ENCODE data around the gene THSD7B.
"Not testable (repeated sequence)": the region's sequence is repeated elsewhere in the genome, so short reads cannot be mapped to it uniquely, and the experiment has no call there.

Gene THSD7B

GRCh38 chr2:137525132-137525531 lies 759.8 kb downstream of the THSD7B start:
- Histone ChIP-seq H3K9me3 (ENCODE audit: insufficient read depth, low read depth, low read length) (no peaks in the 10 kb centered on the region), H3K36me3 (ENCODE audit: insufficient read depth, low read depth, low read length) (no peaks in the 10 kb centered on the region), H3K4me3 (ENCODE audit: low read length) (no peak overlapping the region), H3K27ac (ENCODE audit: low read length) (no peak overlapping the region), H3K27me3 (ENCODE audit: insufficient read depth, low read length) (no peaks in the 10 kb centered on the region), H3K4me1 (ENCODE audit: insufficient read depth, low read length) (peaks cover 11% of the 10 kb centered on the region), H3K9ac (ENCODE audit: low read depth, low read length) (no peak overlapping the region)

DNA sequence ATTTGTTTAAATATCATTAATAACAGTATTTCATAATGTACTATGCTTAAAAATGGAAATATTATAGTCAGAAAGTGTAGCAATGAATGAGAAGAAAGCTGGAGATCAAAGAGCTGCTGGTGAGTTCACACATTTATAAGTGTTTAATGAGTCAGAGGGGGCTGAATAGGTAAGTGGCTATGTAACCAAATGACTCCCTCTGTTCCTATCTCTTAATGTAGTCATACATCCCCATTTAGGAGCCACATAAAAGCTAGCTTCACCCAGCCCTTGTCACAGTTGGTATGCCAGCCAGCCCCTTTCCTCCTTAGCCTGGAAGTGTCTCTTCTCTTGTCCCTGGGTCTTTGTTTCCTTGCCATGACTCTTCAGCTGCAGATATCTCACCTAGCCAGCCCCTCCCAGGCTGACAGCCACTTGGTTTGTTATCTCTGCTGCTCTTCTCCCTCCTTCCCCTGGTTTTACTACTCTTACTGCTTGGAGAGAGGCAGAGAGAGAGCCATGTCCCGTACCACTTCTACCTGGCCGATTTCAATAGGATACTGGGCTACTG lies 760.4 kb downstream of the THSD7B start:
- H3K27me3 ChIP-seq (ENCODE audit: insufficient read depth, low read length), result no peaks in the 10 kb centered on the region
- no peak overlapping the region for H3K27ac ChIP-seq (ENCODE audit: low read length)
- H3K9me3 ChIP-seq (ENCODE audit: insufficient read depth, low read depth, low read length), result no peaks in the 10 kb centered on the region
- no peaks in the 10 kb centered on the region for H3K36me3 ChIP-seq (ENCODE audit: insufficient read depth, low read depth, low read length)
- peaks cover 11% of the 10 kb centered on the region for H3K4me1 ChIP-seq (ENCODE audit: insufficient read depth, low read length)
- H3K9ac ChIP-seq (ENCODE audit: low read depth, low read length), result no peak overlapping the region
- no peak overlapping the region for H3K4me3 ChIP-seq (ENCODE audit: low read length)

DNA sequence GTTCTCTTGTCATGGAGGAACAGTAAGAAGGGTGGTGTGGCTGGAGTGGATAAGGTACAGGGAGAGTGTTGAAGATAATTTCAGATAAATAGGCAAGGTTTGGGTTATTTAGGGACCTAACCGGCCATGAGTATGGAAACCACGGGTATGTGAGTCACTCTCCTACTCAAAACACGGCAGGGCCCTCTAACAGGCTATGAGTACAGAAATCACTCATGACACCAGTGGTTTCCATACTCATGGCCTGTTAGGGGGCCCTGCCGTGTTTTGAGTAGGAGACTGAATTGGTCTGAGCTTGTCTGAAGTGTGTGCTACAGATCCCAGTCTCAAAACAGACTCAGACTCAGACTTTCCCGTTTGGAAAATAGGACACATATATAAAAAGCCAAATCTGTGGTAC lies 770.6 kb downstream of the THSD7B start:
- Histone ChIP-seq H3K4me1 (ENCODE audit: insufficient read depth, low read length) (no peaks in the 10 kb centered on the region), H3K27ac (ENCODE audit: low read length) (no peak overlapping the region), H3K4me3 (ENCODE audit: low read length) (no peak overlapping the region), H3K9ac (ENCODE audit: low read depth, low read length) (no peak overlapping the region), H3K9me3 (ENCODE audit: insufficient read depth, low read depth, low read length) (no peaks in the 10 kb centered on the region), H3K27me3 (ENCODE audit: insufficient read depth, low read length) (no peaks in the 10 kb centered on the region), H3K36me3 (ENCODE audit: insufficient read depth, low read depth, low read length) (no peaks in the 10 kb centered on the region)

DNA sequence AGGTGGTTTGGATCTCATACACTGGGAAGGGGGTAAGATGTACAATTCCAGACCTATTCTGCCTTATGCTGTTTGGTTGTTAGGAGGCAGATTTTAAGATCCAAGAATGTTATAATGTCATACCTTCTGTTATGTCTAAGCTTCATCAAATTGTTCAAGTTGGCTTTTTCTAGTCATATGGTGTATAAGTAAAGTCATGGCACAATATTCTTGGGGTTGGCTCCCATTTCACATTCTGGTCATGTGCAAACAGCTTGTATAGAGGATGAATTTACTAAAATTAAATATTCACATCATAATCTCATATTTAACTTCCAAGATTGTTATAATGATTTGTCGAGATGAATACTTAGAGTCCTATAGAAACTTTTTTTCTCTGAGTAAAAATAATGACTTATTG lies 774.0 kb downstream of the THSD7B start:
- no peaks in the 10 kb centered on the region for H3K36me3 ChIP-seq (ENCODE audit: insufficient read depth, low read depth, low read length)
- H3K9me3 ChIP-seq (ENCODE audit: insufficient read depth, low read depth, low read length), result no peaks in the 10 kb centered on the region
- H3K27ac ChIP-seq (ENCODE audit: low read length), result no peak overlapping the region
- no peak overlapping the region for H3K9ac ChIP-seq (ENCODE audit: low read depth, low read length)
- no peaks in the 10 kb centered on the region for H3K4me1 ChIP-seq (ENCODE audit: insufficient read depth, low read length)
- H3K4me3 ChIP-seq (ENCODE audit: low read length), result no peak overlapping the region
- no peaks in the 10 kb centered on the region for H3K27me3 ChIP-seq (ENCODE audit: insufficient read depth, low read length)

DNA sequence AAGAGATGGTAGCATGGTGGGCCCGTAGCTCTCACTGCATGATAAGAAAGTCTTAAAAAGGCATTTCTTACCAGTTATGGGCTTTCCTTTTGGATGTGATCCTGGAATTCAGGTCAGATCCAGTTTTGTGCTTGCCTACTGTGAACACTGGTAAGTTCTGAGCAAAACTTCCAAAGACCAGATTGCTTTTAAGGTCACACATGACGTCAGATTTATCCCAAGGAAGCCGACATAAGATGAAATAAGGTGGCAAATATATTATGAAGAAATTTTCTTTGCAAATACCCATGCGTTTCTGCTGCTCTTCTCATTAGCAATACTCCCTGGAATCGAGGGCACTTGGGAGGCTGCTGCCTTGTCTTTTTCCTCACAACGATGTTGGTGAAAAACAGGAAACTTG lies 782.5 kb downstream of the THSD7B start:
- Histone ChIP-seq H3K27me3 (ENCODE audit: insufficient read depth, low read length) (no peaks in the 10 kb centered on the region), H3K4me3 (ENCODE audit: low read length) (no peak overlapping the region), H3K9ac (ENCODE audit: low read depth, low read length) (no peak overlapping the region), H3K4me1 (ENCODE audit: insufficient read depth, low read length) (no peaks in the 10 kb centered on the region), H3K27ac (ENCODE audit: low read length) (no peak overlapping the region), H3K9me3 (ENCODE audit: insufficient read depth, low read depth, low read length) (no peaks in the 10 kb centered on the region), H3K36me3 (ENCODE audit: insufficient read depth, low read depth, low read length) (no peaks in the 10 kb centered on the region)

DNA sequence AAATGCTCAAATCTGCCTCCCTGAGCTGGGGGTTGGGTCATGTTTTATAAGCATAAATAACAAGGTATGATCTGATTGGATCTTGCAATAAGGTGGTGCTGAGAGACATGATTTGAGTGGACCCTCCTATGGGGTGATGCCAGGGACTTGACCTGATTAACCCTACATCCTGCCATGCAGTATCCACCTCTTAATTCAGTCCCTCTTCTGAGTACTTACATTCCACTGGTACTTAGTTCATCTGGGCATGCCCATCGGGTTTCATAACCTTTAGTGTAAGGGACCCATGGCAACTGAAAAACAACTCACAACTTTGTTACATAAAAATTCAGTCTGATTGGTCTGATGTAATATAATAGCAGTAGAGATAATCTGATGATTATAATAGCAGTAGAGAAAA lies 801.0 kb downstream of the THSD7B start:
- Histone ChIP-seq H3K9ac (ENCODE audit: low read depth, low read length) (no peak overlapping the region), H3K36me3 (ENCODE audit: insufficient read depth, low read depth, low read length) (no peaks in the 10 kb centered on the region), H3K4me3 (ENCODE audit: low read length) (no peak overlapping the region), H3K27me3 (ENCODE audit: insufficient read depth, low read length) (no peaks in the 10 kb centered on the region), H3K4me1 (ENCODE audit: insufficient read depth, low read length) (no peaks in the 10 kb centered on the region), H3K27ac (ENCODE audit: low read length) (no peak overlapping the region), H3K9me3 (ENCODE audit: insufficient read depth, low read depth, low read length) (no peaks in the 10 kb centered on the region)

GRCh38 chr2:137570484-137570883 lies 805.1 kb downstream of the THSD7B start:
- Histone ChIP-seq H3K27me3 (ENCODE audit: insufficient read depth, low read length) (no peaks in the 10 kb centered on the region), H3K4me1 (ENCODE audit: insufficient read depth, low read length) (no peaks in the 10 kb centered on the region), H3K4me3 (ENCODE audit: low read length) (no peak overlapping the region), H3K9ac (ENCODE audit: low read depth, low read length) (no peak overlapping the region), H3K9me3 (ENCODE audit: insufficient read depth, low read depth, low read length) (no peaks in the 10 kb centered on the region), H3K27ac (ENCODE audit: low read length) (no peak overlapping the region), H3K36me3 (ENCODE audit: insufficient read depth, low read depth, low read length) (no peaks in the 10 kb centered on the region)

DNA sequence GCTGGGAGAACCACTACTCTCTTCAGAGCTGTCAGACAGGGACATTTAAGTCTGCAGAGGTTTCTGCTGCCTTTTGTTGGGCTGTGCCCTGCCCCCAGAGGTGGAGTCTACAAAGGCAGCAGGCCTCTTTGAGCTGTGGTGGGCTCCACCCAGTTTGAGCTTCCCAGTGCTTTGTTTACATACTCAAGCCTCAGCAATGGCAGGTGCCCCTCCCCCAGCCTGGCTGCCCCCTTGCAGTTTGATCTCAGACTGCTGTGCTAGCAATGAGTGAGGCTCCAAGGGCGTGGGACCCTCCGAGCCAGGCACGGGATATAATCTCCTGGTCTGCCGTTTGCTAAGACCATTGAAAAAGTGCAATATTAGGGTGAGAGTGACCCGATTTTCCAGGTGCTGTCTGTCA lies 822.5 kb downstream of the THSD7B start:
- not testable (repeated sequence) for H3K4me1 ChIP-seq (ENCODE audit: insufficient read depth, low read length); H3K9ac ChIP-seq (ENCODE audit: low read depth, low read length); H3K9me3 ChIP-seq (ENCODE audit: insufficient read depth, low read depth, low read length); H3K27me3 ChIP-seq (ENCODE audit: insufficient read depth, low read length); H3K27ac ChIP-seq (ENCODE audit: low read length); H3K4me3 ChIP-seq (ENCODE audit: low read length); H3K36me3 ChIP-seq (ENCODE audit: insufficient read depth, low read depth, low read length)

- H3K36me3 ChIP-seq (ENCODE audit: insufficient read depth, low read depth, low read length); H3K9ac ChIP-seq (ENCODE audit: low read depth, low read length); H3K9me3 ChIP-seq (ENCODE audit: insufficient read depth, low read depth, low read length); H3K27me3 ChIP-seq (ENCODE audit: insufficient read depth, low read length); H3K4me1 ChIP-seq (ENCODE audit: insufficient read depth, low read length); H3K27ac ChIP-seq (ENCODE audit: low read length); H3K4me3 ChIP-seq (ENCODE audit: low read length): not testable (repeated sequence)
Observed at GRCh38 chr2:137588578-137588977, 823.2 kb downstream of the THSD7B start.

DNA sequence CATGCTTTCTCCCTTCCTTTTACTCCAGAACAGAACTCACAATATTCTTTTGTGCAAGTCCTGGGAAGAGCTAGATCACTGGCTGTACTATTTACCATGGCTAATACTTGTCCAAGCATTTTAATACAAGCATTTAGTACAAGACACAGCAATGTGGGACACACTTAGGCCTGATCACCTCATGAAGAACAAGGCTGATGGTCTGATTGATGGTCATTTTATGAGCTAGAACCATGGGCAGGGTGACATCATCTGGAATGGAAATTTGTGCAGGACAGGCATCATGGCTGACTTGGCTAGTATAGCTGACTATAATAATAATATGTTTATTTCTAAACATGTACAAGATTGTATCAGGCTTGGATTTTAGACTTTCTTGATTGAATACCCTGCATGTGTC lies 824.8 kb downstream of the THSD7B start:
- no peak overlapping the region for H3K27ac ChIP-seq (ENCODE audit: low read length)
- no peak overlapping the region for H3K9ac ChIP-seq (ENCODE audit: low read depth, low read length)
- H3K36me3 ChIP-seq (ENCODE audit: insufficient read depth, low read depth, low read length), result no peaks in the 10 kb centered on the region
- no peaks in the 10 kb centered on the region; the same call in 1 of the 2 replicates for H3K9me3 ChIP-seq (ENCODE audit: insufficient read depth, low read depth, low read length)
- no peak overlapping the region for H3K4me3 ChIP-seq (ENCODE audit: low read length)
- no peaks in the 10 kb centered on the region for H3K4me1 ChIP-seq (ENCODE audit: insufficient read depth, low read length)
- no peaks in the 10 kb centered on the region for H3K27me3 ChIP-seq (ENCODE audit: insufficient read depth, low read length)

DNA sequence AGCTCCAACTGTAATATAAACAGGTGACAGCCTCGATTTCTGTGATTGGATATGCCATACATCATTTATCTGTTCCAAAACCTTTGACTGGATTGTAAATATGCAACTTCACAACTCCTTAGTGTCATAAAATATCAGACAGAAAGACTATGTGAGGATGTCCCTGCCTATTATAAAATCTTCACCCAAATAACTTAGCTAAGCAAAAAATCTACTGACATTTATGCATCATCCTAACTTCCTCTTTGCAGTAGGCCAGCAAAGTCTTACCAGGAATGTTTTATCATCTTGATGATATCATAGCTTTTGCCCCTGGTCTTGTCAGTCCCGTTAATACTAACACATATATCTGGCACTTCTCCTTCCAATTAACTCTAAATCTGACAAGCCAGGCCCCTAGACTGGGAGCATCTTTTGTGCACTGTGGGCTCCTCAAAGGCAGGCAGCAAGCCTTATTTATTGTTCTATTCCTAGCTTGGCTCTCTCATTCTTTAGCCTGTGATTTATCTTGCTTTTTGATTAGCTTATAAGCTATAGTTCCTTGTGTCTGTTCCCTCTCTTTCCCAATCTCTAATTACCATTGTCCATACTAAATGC lies 842.5 kb downstream of the THSD7B start:
- no peak overlapping the region for H3K9ac ChIP-seq (ENCODE audit: low read depth, low read length)
- no peaks in the 10 kb centered on the region for H3K36me3 ChIP-seq (ENCODE audit: insufficient read depth, low read depth, low read length)
- H3K4me1 ChIP-seq (ENCODE audit: insufficient read depth, low read length), result no peaks in the 10 kb centered on the region
- no peak overlapping the region for H3K4me3 ChIP-seq (ENCODE audit: low read length)
- H3K27me3 ChIP-seq (ENCODE audit: insufficient read depth, low read length), result no peaks in the 10 kb centered on the region
- H3K9me3 ChIP-seq (ENCODE audit: insufficient read depth, low read depth, low read length), result no peaks in the 10 kb centered on the region
- no peak overlapping the region for H3K27ac ChIP-seq (ENCODE audit: low read length)

- Histone ChIP-seq H3K27me3 (ENCODE audit: insufficient read depth, low read length) (no peaks in the 10 kb centered on the region), H3K36me3 (ENCODE audit: insufficient read depth, low read depth, low read length) (no peaks in the 10 kb centered on the region), H3K9me3 (ENCODE audit: insufficient read depth, low read depth, low read length) (no peaks in the 10 kb centered on the region), H3K4me1 (ENCODE audit: insufficient read depth, low read length) (no peaks in the 10 kb centered on the region), H3K4me3 (ENCODE audit: low read length) (no peak overlapping the region), H3K9ac (ENCODE audit: low read depth, low read length) (no peak overlapping the region), H3K27ac (ENCODE audit: low read length) (no peak overlapping the region)
Observed at GRCh38 chr2:137638932-137639331, 873.6 kb downstream of the THSD7B start.
